ENCODE results near the gene CLDN9.
A peak's percentile ranks its signal among the peaks of the same experiment; 100 is the strongest.

The CLDN9 gene

GRCh38 chr16:3044708-3045107 is 32.0 kb downstream of the CLDN9 start:
- TF ChIP-seq PATZ1 (CRISPR knock-in tag; IDR thresholded peaks at IDR 0.05; ENCODE audit: borderline replicate concordance): no peak
- TF ChIP-seq PPARA (CRISPR knock-in tag; IDR thresholded peaks at IDR 0.05; ENCODE audit: borderline replicate concordance): no peak
- no peak for TF ChIP-seq TSHZ2 (CRISPR knock-in tag; IDR thresholded peaks at IDR 0.05)
- TF ChIP-seq ZFP3 (CRISPR knock-in tag; IDR thresholded peaks at IDR 0.05): no peak
- no peak for TF ChIP-seq GLIS3 (CRISPR knock-in tag; IDR thresholded peaks at IDR 0.05)
- ATAC-seq: no peak

- no peak for TF ChIP-seq RARB (CRISPR knock-in tag; IDR thresholded peaks at IDR 0.05)
- no peak for TF ChIP-seq PPARA (CRISPR knock-in tag; IDR thresholded peaks at IDR 0.05; ENCODE audit: borderline replicate concordance)
- no peak for TF ChIP-seq ARNTL (CRISPR knock-in tag; IDR thresholded peaks at IDR 0.05; ENCODE audit: borderline replicate concordance, low read depth)
- TF ChIP-seq TOX (CRISPR knock-in tag; IDR thresholded peaks at IDR 0.05; ENCODE audit: borderline replicate concordance): no peak
- TF ChIP-seq ISL1 (CRISPR knock-in tag; IDR thresholded peaks at IDR 0.05): no peak
- no peak for TF ChIP-seq PATZ1 (CRISPR knock-in tag; IDR thresholded peaks at IDR 0.05; ENCODE audit: borderline replicate concordance)
- no peak for TF ChIP-seq TCF4 (CRISPR knock-in tag; IDR thresholded peaks at IDR 0.05; ENCODE audit: borderline replicate concordance)
- no peak for TF ChIP-seq ESRRG (CRISPR knock-in tag; IDR thresholded peaks at IDR 0.05)
- TF ChIP-seq ZNF565 (CRISPR knock-in tag; conservative IDR thresholded peaks at IDR 0.05; ENCODE audit: low read depth): no peak
- TF ChIP-seq CSRNP3 (CRISPR knock-in tag; IDR thresholded peaks at IDR 0.05): no peak
- no peak for TF ChIP-seq TSHZ2 (CRISPR knock-in tag; IDR thresholded peaks at IDR 0.05)
- TF ChIP-seq GLIS3 (CRISPR knock-in tag; IDR thresholded peaks at IDR 0.05): no peak
- TF ChIP-seq BACH2 (CRISPR knock-in tag; IDR thresholded peaks at IDR 0.05; ENCODE audit: borderline replicate concordance): no peak
- TF ChIP-seq POU6F1 (CRISPR knock-in tag; IDR thresholded peaks at IDR 0.05; ENCODE audit: borderline replicate concordance, low read depth): no peak
- TF ChIP-seq ZFP30 (CRISPR knock-in tag; IDR thresholded peaks at IDR 0.05): no peak
- TF ChIP-seq ZNF8 (CRISPR knock-in tag; IDR thresholded peaks at IDR 0.05): no peak
- no peak for TF ChIP-seq OSR1 (CRISPR knock-in tag; IDR thresholded peaks at IDR 0.05)
- peak; percentile 50 for ATAC-seq
Observed at GRCh38 chr16:3045758-3046640, 33.3 kb downstream of the CLDN9 start, which contains the start of gene MMP25. TSS of gene MMP25 (plus strand) at chr16:3046561. CDS start at chr16:3046918, 357 bp downstream.

Data from SK-N-SH treated with all-trans-retinoic acid at 6 μM for 48 hours (cell line).